Cerebellar cortex (tissue), 1 donor: ENCODE measurements around the gene DDTL.
A peak's percentile ranks its signal among the peaks of the same experiment; 100 is the strongest.
"Not testable (repeated sequence)": the region's sequence is repeated elsewhere in the genome, so short reads cannot be mapped to it uniquely, and the experiment has no call there.

ENCODE experiments used
- DNase-seq: peaks from one replicate; pipeline ENCODE4 v3.0.0-alpha.2; 2015; ENCODE audit warnings: low spot score

Gene DDTL

GRCh38 chr22:23970201-23970641, 3.5 kb downstream of the DDTL start:
- DNase-seq, result no peak

- no peak for DNase-seq
These were observed 4.3 kb downstream of the DDTL start for GRCh38 chr22:23970816-23971486.

- DNase-seq, result not testable (repeated sequence)
These were observed 5.2 kb downstream of the DDTL start for GRCh38 chr22:23971927-23972326.

GRCh38 chr22:23974345-23974744, 7.7 kb downstream of the DDTL start, which contains the start of gene DDT:
Gene DDT (minus strand): TSS chr22:23974441. CDS start chr22:23974414, 27 bp downstream.
- not testable (repeated sequence) for DNase-seq

GRCh38 chr22:23974836-23975352, 8.2 kb downstream of the DDTL start:
- DNase-seq, result not testable (repeated sequence)

GRCh38 chr22:23977304-23977703, 10.6 kb downstream of the DDTL start:
- not testable (repeated sequence) for DNase-seq

- DNase-seq, result not testable (repeated sequence)
These were observed 13.0 kb downstream of the DDTL start, which contains the start of gene GSTT2 for GRCh38 chr22:23979557-23980240. Gene GSTT2 (plus strand): TSS chr22:23980134.

- not testable (repeated sequence) for DNase-seq
These were observed 13.9 kb downstream of the DDTL start for GRCh38 chr22:23980567-23980966.

GRCh38 chr22:23984430-23984829, 17.7 kb downstream of the DDTL start:
- no peak for DNase-seq

- not testable (repeated sequence) for DNase-seq
These were observed 19.4 kb downstream of the DDTL start for GRCh38 chr22:23986089-23986488.

GRCh38 chr22:23986538-23987178, 20.0 kb downstream of the DDTL start:
- not testable (repeated sequence) for DNase-seq

- not testable (repeated sequence) for DNase-seq
These were observed 23.0 kb downstream of the DDTL start for GRCh38 chr22:23989583-23990244.

GRCh38 chr22:23993080-23993479, 26.4 kb downstream of the DDTL start:
- not testable (repeated sequence) for DNase-seq

GRCh38 chr22:23993581-23994177, 27.0 kb downstream of the DDTL start:
- not testable (repeated sequence) for DNase-seq

- no peak for DNase-seq
These were observed 30.4 kb downstream of the DDTL start for GRCh38 chr22:23997092-23997491.

GRCh38 chr22:23999779-24000178, 33.1 kb downstream of the DDTL start:
- DNase-seq, result not testable (repeated sequence)

GRCh38 chr22:24001314-24001713, 34.6 kb downstream of the DDTL start:
- no peak for DNase-seq

GRCh38 chr22:24002272-24002671, 35.6 kb downstream of the DDTL start:
- no peak for DNase-seq

GRCh38 chr22:24002851-24003250, 36.2 kb downstream of the DDTL start:
- DNase-seq, result no peak

- DNase-seq, result no peak
These were observed 37.2 kb downstream of the DDTL start for GRCh38 chr22:24003887-24004286.

GRCh38 chr22:24005201-24005600, 38.5 kb downstream of the DDTL start, which contains the start of gene GSTT4:
Gene GSTT4 (minus strand): TSS chr22:24005453. CDS start chr22:24005356, 97 bp downstream.
- DNase-seq, result peak; percentile 29
